GM11168 (cell line): ENCODE data around the gene DLG1.

Experiments
- in situ Hi-C: fragments of 300-500 bp; cut with MboI; formaldehyde crosslinking; loops from one replicate; pipeline ENCODE4 v1.12.0; 2022; ENCODE audit warnings: low sequenced_read_pairs; ENCODE audit not compliant: unreplicated experiment

Gene DLG1

DNA sequence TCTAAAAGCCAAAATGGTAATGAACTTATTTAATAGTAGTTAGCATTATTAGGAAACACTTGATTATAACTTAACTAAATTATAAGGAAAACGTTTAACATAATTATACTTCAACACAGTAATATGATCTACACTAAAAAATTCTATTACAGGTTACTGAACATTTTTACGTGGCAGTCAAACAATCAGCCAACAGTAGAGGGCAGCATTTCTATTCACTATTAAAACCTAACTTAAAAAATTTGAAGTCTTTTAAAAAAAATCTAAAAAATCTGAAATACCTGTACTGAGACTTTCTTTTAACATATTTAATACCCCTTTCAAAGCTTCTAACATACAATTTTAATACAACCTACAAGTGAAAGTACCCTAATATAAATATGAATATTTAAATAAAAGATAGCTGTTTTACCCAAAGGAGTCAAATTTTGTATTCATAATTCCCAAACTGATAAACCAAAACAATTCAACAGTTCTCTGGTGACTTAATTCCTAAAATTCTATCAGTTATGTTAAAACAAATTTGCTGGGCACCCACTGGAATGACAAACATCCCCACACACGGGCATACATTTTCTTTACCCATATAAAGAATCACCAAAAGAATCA is 41.5 kb downstream of the DLG1 start:
- in situ Hi-C loops, result no loop called here

DNA sequence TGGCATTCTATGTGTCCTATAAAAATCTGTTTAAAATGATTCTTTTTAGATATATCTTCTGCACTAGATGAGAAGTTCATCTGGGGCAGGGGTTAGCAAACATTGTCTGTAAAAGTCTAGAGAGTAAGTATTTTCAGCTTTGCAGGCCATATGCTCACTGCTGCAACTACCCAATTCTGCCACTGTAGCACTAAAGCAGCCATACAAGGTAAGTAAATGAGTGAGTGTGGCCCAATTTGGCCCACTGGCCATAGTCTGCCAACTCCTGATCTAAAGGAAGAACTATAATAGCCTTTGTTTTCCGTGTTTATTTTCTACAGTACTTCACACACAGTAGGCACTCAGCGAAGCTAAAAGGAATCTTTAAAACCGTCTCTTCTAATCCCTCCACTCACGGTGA is 42.3 kb downstream of the DLG1 start:
- in situ Hi-C loops, result no loop called here

DNA sequence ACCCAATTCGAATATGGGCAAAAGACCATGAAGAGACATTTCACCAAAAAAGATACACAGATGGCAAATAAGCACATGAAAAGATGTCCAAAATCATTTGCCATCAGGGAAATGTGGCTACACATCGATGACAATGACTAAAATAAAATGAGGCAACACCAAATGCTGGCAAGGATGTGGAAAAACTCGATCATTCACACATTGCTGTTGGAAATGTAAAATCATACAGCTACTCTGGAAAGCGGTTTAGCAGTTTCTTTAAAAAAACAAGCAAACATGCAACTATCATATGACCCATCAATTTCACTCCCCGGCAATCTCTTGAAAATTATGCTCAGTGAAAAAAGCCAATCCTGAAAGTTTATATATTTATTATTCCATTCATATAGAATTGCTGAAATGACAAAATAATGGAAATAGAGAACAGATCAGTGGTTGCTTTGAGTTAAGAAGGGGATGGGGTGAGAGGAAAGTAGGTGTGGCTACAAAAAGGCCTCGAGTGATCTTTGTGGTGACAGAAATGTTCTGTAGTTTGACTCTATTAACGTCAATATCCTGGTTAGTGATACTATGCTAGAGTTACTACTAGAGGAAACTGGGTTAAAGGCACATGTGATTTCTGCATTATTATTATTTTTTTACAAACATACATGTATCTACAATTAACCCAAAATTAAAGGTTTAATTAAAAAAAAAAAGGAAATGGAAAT is 45.0 kb downstream of the DLG1 start:
- in situ Hi-C loops, result no loop called here

DNA sequence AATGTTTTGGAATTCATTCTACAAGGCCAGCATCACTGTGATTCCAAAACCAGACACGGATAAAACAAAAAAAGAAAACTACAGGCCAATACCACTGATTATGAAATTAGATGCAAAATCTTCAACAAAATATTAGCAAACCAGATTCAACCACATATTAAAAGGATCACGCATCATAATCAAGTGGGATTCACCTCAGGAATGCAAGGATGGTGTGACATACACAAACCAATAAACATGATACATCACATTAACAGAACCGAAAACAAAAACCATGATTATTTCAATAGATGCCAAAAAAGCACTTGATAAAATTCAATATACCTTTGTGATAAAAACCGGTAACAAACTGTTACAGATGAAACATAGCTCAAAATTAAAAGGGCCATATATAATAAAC is 48.9 kb downstream of the DLG1 start:
- in situ Hi-C loops, result no loop called here

DNA sequence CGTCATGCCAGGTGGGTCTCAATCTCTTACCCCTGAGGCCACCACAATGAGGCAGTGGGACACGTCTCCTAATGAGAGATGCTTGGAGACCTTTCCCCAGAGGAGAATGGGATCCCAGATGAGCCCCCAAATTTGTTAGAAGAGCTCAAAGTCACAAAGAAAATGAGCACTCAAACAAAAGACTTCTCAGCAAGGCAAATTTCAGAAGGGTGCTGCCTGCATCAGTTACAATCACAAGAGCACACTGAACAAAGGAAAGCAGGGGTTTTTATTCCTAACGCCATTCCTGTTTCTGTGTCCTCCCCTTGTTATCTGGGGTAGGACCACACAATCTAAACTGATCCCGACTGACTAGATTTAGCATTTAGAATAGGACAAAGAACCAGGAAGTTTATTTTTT is 50.1 kb downstream of the DLG1 start:
- in situ Hi-C loops, result no loop called here

DNA sequence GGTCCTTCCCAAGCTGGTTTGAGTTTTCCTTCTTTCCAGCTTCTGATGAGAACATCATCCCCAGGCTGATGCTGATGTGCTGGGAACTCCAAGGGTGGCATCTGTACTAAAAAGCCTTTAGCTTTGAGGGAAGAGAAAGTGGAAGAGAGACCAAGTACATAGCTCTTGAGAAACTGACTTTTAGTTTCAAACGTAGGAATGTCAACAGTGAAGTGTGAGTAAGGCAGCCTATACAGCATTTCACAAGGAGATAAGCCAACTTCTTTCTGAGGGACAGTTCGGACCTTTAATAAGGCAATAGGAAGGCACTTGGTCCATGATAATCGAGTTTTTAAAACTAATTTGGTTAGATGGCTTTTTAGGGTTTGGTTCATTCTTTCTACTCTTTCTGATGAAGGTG is 53.7 kb downstream of the DLG1 start:
- in situ Hi-C loops, result no loop called here

DNA sequence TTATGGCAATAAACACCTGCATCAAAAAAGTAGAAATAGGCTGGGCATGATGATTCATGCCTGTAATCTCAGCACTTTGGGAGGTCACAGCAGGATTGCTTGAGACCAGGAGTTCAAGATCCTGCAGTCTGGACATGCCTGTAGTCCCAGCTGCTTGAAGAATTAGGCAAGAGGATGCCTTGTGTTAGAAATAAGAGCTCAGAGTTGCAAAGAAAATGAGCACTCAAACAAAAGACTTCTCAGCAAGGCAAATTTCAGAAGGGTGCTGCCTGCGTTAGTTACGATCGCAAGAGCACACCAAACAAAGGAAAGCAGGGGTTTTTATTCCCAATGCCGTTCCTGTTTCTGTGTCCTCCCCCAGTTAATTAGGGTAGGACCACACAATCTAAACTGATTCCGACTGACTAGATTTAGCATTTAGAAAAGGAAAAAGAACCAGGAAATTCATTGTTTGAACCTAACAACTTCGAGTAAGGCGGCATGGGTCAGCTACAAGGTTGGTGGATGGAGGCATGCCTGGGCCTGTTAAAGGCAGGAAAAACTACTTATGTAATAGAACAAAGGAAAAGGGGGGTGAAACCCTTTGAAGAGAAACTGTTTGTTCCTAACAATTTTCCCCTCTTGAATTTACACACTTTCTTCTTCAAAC is 55.5 kb downstream of the DLG1 start:
- in situ Hi-C loops, result no loop called here

DNA sequence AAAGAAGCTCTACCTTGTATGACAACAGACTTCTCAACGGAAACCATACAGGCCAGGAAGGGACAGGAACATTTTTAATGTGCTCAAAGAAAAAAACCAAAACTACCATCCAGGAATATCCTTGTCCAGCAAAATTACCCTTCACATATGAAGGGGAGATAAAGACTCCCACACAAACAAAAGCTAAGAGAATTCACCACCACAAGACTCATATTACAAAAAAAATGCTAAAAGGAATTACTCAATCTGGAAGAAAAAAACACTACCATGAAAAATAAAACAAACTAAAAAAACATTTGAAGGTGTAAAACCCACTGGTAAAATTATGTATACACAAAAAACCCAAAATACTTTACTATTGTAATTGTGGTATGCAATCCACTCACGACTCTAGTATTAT is 57.2 kb downstream of the DLG1 start:
- in situ Hi-C loops, result no loop called here

DNA sequence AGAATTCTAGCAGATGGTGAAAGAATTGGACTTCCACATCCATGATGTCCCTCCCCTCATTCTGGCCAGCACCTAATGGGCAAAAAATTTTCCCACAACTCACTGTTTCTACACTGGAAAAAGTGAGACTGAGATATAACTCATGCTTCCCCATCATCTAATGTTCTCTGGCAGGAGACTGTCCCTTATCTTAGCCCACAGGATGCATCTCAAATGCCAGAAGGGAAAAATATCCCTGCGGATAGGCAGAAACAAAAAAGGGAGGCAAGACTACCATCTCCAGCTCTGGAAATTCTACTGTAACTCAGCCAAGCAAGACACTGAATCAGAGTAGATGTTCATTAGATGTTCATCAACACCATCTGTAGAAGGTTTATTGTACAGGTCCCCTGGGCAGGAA is 58.6 kb downstream of the DLG1 start:
- in situ Hi-C loops, result no loop called here

DNA sequence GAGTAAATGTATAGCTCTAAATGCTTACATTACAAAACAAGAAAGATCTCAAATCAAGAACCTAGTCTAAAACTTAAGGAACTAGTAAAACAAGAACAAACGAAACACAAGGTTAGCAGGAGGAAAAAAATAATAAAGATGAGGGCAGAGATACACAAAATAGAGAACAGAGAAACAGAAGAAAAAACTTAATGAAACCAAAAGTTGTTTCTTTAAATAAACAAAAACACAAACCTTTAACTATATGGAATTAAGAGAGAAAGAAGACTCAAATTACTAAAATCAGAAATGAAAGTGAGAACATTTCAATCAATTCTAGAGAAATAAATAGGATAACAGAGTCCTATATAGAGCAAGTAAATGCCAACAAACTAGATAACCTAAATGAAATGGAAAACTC is 59.6 kb downstream of the DLG1 start:
- in situ Hi-C loops, result no loop called here

DNA sequence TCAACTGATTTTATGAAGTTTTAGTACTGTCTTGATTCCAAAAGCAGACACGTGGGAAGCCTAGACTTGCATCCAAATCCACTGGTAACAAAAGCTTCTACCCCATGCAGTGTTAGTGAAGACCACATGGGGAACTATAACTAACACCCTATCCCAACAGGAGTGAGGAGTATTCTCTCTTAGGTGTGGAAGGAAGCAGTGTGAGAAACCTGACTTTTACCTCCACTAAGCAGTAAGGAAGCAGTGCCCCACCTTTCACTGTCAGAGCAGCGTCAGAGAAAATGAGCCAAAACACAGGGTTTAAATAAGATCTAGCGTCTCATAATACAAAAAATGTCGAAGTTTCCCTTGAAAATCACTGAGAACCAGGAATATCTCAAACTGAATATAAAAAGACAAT is 60.5 kb downstream of the DLG1 start:
- in situ Hi-C loops, result no loop called here

DNA sequence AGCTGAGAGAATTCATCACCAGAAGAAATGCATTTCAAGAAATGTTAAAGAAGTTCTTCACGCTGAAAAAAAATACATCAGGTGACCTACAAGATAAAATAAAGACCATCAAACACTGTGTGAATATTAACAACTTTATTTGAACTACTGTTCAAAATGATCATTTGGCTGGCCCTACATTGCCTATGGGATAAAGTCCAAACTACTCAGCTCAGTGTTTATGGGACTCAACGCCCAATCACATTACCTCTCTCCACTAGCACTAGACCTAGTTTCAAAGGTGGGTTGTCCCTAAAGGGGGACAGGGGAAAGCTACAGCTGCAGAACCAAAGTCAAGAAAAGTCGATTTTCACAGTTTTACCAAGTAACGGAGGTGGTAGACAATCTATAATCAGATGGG is 62.0 kb downstream of the DLG1 start:
- in situ Hi-C loops, result no loop called here

DNA sequence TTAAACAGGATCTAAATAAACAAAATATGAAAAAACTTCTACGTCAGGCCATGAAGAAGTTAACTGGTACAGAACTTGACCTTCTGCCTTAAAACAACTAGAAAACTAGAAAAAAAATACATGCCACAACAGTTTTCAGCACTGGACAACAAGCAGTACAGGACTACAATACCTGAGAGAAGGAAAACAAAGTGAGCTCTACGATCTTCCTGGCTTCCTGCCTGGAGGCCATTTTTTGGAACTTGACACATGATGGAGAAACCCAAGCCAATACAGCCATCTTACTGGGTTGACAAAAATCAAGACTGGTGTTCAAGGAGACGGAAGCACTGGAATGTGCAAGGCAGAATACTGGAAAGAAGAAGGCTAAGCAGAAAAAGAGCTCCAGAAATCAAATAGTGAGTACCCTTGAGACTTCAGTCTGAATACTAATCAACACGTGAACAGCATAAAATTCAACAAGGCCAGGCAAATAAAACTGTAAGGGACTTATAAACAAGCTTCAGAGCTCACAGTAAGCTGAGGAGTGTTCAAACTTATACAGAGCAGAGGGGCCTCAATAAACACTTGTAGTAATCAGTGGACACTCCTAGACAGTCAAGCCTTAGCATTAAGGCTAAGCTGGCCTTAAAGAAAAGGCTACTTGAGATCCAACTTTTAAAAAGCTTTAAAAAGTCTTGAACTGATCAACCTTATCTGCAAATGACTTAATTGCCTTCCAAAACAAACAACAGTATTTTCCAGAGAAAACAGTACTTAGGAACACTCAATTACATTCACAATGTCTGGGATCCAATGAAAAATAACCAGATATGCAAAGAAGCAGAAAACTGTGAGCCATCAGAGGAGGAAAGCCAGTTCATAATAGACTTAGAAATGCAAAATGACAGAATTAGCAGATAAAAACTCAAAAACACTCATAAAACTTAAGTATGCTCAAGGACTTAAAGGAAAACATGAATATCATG is 63.2 kb downstream of the DLG1 start:
- in situ Hi-C loops, result no loop called here

DNA sequence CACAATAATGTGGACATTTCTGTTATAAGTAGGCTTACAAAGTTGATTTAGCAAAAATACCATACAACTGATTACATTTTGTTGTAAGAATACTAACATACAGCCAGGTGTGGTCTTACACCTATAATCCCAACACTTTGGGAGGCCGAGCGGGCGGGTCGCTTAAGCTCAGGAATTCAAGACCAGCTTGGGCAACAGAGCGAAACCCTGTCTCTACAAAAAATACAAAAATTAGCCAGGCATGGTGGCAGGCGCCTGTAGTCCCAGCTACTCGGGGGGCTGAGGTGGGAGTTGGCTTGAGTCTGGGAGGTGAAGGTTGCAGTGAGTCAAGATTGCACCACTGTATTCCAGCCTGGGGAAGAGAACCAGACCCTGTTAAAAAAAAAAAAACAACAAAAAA is 67.1 kb downstream of the DLG1 start:
- in situ Hi-C loops, result no loop called here

DNA sequence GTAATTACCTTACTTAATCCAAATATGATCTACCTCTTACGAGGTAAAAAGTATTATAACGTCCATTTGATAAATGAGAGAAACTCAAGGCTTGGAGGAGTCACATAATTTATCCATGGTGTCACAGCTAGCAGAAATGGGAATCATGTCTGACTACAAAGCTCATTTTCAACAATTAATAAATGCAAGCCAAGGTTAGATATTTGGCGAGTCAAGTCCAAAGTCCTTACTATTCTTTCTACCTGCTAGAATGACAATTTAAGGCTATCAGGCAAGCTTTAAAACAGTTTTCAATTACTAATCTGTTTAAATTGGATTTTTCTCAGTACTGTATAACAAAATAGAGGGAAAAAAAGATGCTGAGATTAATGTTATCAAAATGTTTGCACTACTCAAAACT is 68.6 kb downstream of the DLG1 start:
- in situ Hi-C loops, result no loop called here

DNA sequence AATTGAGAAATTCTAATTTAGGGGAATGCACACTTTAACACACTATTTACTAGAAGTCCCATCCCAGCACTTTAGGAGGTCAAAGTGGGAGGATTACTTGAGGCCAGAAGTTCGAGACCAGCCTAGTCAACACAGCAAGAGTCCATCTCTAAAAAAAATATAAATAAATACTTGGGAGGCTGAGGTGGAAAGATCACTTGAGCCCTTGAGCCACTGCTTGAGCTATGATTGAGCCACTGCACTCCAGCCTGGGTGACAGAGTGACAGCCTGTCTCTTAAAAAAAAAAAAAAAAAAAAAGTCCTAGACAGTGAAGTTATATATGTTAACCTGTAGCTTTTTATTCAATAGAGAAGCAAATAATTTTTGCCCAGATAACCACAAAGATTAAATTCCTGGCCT is 69.2 kb downstream of the DLG1 start:
- in situ Hi-C loops, result no loop called here

DNA sequence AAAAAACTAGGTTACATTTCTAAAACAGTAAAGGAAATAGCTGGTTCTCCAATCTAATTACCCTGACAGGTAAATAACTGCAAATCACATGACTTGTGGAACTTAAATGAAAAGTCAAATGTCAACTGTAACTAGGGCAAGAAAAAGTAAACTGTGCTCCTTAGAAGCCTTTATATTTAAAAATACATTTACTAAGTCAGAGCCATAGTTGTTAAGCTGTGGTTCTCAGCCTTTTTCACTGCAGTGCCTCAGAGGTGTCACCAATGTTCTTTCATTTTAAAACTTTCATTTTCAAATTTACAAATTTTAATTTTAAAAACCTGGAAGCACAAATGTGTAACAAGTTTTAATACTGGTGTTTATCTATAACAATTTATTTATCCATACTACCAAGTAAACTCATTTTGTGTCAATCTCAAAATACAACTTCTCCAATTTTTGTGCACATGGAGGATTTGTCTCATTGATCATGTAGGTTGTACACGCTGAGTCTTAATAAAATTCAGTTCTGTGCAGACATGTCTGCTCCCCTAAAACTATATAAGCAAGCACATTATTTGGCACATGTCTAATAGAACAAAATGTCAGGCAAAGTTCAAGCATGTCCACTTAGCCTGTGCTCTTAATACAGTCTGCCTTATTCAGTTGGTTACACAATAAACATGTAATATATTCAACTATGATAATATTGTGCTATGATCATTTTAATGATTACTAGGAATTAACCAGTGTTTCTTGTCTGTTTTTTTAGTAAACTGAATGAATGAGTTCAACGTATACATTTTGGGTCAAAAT is 70.4 kb downstream of the DLG1 start:
- in situ Hi-C loops, result no loop called here

DNA sequence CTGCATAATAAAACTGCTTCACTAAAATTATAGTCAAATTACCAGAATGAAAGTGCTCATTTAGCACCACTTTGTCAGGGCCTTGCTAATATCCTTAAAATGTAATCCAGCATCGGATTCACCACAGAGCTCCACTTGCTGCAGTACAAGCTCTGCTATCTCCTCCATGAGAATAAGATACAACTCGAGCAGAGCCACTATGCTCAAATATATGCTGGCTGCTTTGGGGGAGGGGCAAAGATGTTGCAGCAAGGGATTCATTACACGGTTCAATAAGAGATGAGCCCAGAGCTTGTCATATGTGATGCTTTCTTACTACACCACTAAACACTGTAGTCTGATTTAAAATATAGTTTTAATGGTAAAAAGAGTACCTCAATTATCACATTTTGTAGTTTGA is 72.2 kb downstream of the DLG1 start:
- in situ Hi-C loops, result no loop called here

DNA sequence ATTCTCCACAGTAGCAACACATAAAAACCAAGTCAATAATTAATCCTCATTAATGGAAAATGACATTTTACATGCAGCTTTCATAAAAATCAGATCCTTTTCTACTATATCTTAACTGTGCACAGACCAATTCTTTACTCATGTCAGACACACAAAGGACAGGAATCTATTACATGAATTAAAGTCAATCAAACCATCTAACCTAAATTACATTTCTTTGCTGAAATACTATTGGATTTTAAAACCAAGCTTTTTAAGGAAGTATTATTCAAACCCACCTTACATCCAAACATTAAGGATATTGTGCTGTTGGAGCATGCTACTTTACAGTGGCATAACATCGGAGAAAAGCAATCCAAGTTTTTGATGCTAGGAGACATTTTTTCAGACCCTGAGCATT is 72.8 kb downstream of the DLG1 start:
- in situ Hi-C loops, result no loop called here

DNA sequence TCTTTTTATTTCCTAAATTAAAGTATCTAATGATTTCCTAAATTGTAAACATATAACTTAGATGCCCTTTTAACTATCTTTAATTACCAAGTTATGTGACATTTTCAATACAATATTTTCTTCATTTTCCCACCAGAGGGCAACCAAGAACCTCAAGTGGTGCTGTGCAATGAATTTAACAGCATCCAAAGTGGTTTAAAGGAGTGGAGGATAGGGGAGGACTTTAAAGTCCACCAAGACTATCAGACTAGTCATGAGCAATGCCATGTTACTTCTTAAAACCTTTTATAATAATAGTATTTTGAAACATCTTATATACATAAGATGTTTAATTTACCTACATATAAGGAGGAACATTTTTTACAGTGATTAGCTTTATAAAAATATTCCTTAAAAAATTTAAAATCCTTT is 74.4 kb downstream of the DLG1 start:
- in situ Hi-C loops, result no loop called here
